Thoracic aorta (tissue), 2 donors: Measurements from ENCODE around the gene ABCC1. TPM values are rescaled to one million over a fixed set of nuclear protein-coding genes. Genes with fewer than 3 reads are reported as not detected.

Source experiments
- ATAC-seq: fragments of 150-250 bp; one replicate; pipeline ENCODE4 v1.8.0; 2017; ENCODE audit warnings: low read depth; ENCODE audit not compliant: insufficient number of reproducible peaks, low FRiP score
- DNase-seq: peaks from one replicate; pipeline ENCODE4 v3.0.0-alpha.2; 2020; ENCODE audit warnings: low spot score
- H3K27ac ChIP-seq, 2 donors: fragments of 200-600 bp; sonication (generic); 1 replicate in 1 of 2; 2 replicates in 1 of 2; pipeline ENCODE4 v1.5.1; 2016; ENCODE audit warnings: mild to moderate bottlenecking in 2 of 2, moderate library complexity in 2 of 2
- H3K27me3 ChIP-seq: fragments of 200-600 bp; sonication (generic); replicated peaks from 2 replicates; pipeline ENCODE4 v1.6.0; 2016; ENCODE audit warnings: mild to moderate bottlenecking; ENCODE audit not compliant: insufficient read depth
- H3K36me3 ChIP-seq: fragments of 200-600 bp; sonication (generic); one replicate; pipeline ENCODE4 v1.5.1; 2016
- H3K4me1 ChIP-seq, 2 donors: fragments of 200-600 bp; sonication (generic); 1 replicate in 1 of 2; 2 replicates in 1 of 2; pipeline versions ENCODE4 v1.5.1 to v1.6.0; 2016; ENCODE audit warnings: low read depth in 2 of 2, mild to moderate bottlenecking in 1 of 2; ENCODE audit not compliant: control insufficient read depth in 1 of 2
- H3K4me3 ChIP-seq: fragments of 200-600 bp; sonication (generic); 2 replicates; pipeline ENCODE4 v1.5.1; 2016; ENCODE audit warnings: mild to moderate bottlenecking
- H3K9me3 ChIP-seq: fragments of 200-600 bp; sonication (generic); 2 replicates; pipeline ENCODE4 v1.5.1; 2016
- total RNA-seq, 2 donors: library from RNA; depleted of rRNA; stranded (reverse); fragments of >200 nt; gene quantifications; one replicate each; pipeline versions ENCODE4 v1.1.0 to v1.2.3, GENCODE V29; 2016
- TF ChIP-seq, protein P1 (sequence below): fragments of 200-600 bp; sonication (generic); IDR thresholded peaks from one replicate; pipeline ENCODE4 v1.5.1; 2019; ENCODE audit warnings: antibody characterized with exemption

Gene ABCC1
- total RNA-seq, 2 donors from 2014 or later, result 89.2 to 94.9 TPM

DNA sequence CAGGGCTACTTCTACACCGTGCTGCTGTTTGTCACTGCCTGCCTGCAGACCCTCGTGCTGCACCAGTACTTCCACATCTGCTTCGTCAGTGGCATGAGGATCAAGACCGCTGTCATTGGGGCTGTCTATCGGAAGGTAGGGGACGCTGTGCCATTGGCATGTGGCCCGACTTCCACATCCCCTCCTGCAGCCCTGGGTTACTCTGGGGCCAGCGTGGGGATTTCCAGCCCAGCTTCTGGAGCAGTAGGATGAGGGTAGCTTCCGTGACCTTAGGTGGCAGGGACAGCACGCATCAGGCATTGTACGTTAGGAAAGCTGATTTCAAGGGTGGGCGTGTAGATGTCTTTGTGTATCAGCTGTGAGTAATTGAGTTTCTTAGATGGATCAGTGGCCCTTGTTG, 96.5 kb downstream of the ABCC1 start:
- Histone ChIP-seq H3K4me1 (peaks cover 0 to 35% of the 10 kb centered on the region in 2 donors), H3K27me3 (no peaks in the 10 kb centered on the region), H3K36me3 (peaks cover 40% of the 10 kb centered on the region), H3K9me3 (no peaks in the 10 kb centered on the region), H3K4me3 (no peak overlapping the region), H3K27ac (no peak overlapping the region)
- no peak for DNase-seq
- TF ChIP-seq, protein P1, sequence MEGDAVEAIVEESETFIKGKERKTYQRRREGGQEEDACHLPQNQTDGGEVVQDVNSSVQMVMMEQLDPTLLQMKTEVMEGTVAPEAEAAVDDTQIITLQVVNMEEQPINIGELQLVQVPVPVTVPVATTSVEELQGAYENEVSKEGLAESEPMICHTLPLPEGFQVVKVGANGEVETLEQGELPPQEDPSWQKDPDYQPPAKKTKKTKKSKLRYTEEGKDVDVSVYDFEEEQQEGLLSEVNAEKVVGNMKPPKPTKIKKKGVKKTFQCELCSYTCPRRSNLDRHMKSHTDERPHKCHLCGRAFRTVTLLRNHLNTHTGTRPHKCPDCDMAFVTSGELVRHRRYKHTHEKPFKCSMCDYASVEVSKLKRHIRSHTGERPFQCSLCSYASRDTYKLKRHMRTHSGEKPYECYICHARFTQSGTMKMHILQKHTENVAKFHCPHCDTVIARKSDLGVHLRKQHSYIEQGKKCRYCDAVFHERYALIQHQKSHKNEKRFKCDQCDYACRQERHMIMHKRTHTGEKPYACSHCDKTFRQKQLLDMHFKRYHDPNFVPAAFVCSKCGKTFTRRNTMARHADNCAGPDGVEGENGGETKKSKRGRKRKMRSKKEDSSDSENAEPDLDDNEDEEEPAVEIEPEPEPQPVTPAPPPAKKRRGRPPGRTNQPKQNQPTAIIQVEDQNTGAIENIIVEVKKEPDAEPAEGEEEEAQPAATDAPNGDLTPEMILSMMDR, result no peak
- no peak for ATAC-seq

DNA sequence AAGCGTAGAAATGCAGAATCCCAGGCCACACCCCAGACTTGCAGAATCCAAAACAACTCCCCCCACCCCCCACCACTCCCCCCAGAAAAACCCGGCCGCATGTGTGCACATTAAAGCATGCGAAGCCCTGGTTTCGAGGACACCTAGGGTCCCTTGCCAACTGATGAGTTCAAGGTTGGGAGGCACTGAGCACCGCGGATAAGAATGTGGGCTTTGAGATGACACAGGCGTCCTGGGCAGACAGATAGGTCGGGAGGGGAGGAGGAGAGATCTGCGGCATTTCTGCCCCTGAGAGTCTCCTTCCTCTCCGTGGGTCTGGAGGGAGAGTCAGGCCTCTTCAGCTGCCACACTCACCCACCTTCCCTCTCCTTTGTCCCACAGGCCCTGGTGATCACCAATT, 98.3 kb downstream of the ABCC1 start:
- DNase-seq (no peak), ATAC-seq (no peak)
- no peak overlapping the region for H3K4me3 ChIP-seq
- no peak overlapping the region for H3K27ac ChIP-seq
- no peaks in the 10 kb centered on the region for H3K27me3 ChIP-seq
- TF ChIP-seq, protein P1, result no peak
- no peaks in the 10 kb centered on the region for H3K9me3 ChIP-seq
- peaks cover 0 to 22% of the 10 kb centered on the region in 2 donors for H3K4me1 ChIP-seq
- peaks cover 54% of the 10 kb centered on the region for H3K36me3 ChIP-seq

DNA sequence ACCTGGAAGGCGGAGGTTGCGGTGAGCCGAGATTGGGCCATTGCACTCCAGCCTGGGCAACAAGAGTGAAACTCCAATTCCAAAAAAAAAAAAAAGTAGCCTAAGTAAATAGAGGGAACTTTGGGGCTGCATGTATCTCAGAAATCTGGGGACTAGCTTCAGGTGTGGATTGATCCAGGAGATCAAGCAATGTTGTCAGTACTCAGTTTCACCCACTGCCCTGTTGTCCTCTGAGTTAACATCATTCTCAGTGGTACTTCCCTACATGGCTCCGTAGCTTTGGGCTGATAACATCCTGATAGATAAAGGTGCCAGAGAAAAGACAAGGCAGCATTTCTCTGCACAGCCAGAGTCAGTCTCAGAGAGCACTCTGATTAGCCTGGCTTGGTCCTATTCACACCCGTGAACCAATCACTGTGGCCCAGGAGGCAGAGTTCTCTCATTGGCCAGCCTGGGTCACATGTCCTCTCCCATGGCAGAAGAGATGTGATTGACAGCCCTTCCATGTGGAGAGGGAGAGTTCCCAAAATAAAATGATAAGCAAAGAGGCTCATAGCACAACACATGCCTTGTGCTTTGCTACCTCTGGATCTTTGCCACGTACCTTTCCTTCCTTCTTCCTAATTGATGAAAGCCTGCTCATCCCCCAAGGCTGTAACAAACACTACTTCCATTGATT, 99.6 kb downstream of the ABCC1 start:
- Histone ChIP-seq H3K4me1 (peaks cover 0 to 22% of the 10 kb centered on the region in 2 donors), H3K27ac (peak overlapping the region; percentile 37 to 62), H3K9me3 (no peaks in the 10 kb centered on the region), H3K27me3 (no peaks in the 10 kb centered on the region), H3K36me3 (peaks cover 55% of the 10 kb centered on the region), H3K4me3 (no peak overlapping the region)
- ATAC-seq, result no peak
- TF ChIP-seq, protein P1, result no peak
- no peak for DNase-seq

DNA sequence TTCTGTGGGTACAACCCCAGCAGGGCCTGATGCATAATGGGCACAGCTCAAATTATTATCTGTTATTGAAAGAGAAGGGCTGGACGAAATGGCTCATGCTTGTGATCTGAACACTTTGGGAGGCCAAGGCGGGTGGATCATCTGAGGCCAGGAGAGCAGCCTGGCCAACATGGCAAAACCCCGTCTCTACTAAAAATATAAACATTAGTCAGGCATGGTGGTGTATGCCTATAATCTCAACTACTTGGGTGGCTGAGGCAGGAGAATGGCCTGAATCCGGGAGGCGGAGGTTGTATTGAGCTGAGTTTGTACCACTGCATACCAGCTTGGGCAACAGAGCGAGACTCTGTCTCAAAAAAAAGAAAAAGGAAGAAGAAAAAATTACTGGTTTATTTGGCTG, 100.7 kb downstream of the ABCC1 start:
- peaks cover 57% of the 10 kb centered on the region for H3K36me3 ChIP-seq
- H3K4me1 ChIP-seq, result peaks cover 0 to 22% of the 10 kb centered on the region in 2 donors
- no peaks in the 10 kb centered on the region for H3K9me3 ChIP-seq
- peak overlapping the region; percentile 37 to 62 for H3K27ac ChIP-seq
- H3K4me3 ChIP-seq, result no peak overlapping the region
- H3K27me3 ChIP-seq, result no peaks in the 10 kb centered on the region
- TF ChIP-seq, protein P1, result no peak
- ATAC-seq, result peak; percentile 58
- DNase-seq, result no peak

DNA sequence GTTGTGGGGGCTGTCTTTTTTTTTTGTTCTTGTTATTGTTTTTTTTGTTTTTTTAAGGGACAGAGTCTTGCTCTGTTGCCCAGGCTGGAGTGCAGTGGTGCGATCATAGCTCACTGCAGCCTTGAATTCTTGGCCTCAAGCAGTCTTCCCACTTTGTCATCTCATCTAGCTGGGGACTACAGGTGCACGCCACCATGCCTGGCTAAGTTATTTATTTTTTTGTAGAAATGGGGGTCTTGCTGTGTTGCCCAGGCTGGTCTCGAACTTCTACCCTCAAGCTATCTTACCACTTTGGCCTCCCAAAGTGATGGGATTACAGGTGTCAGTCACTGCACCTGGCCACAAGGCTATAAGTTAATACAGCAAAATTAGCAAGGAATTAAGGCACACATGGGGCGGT, 101.7 kb downstream of the ABCC1 start:
- peaks cover 61% of the 10 kb centered on the region for H3K36me3 ChIP-seq
- no peak overlapping the region for H3K4me3 ChIP-seq
- H3K9me3 ChIP-seq, result no peaks in the 10 kb centered on the region
- peaks cover 0 to 22% of the 10 kb centered on the region in 2 donors for H3K4me1 ChIP-seq
- H3K27me3 ChIP-seq, result no peaks in the 10 kb centered on the region
- TF ChIP-seq, protein P1, result no peak
- no peak for DNase-seq
- ATAC-seq, result no peak
- H3K27ac ChIP-seq, result peak overlapping the region; percentile 37 to 50
